GM12875 (cell line): Measurements from ENCODE around the gene TNFRSF14.

Experiments
- H3K4me3 ChIP-seq: one replicate; pipeline ENCODE4 v1.5.1; 2011; ENCODE audit warnings: low read depth, low read length, control low read depth
- CTCF ChIP-seq: IDR thresholded peaks from 2 replicates; pipeline ENCODE4 v1.5.1; 2011; ENCODE audit warnings: low read depth, mild to moderate bottlenecking, control low read depth, inconsistent platforms, low read length, moderate library complexity, borderline replicate concordance; ENCODE audit not compliant: insufficient read depth

The TNFRSF14 gene

GRCh38 chr1:2587071-2587859, 31.1 kb downstream of the TNFRSF14 start:
- peak overlapping the region; percentile 79 for H3K4me3 ChIP-seq
- TF ChIP-seq CTCF: no peak

GRCh38 chr1:2587860-2588571, 31.8 kb downstream of the TNFRSF14 start:
- TF ChIP-seq CTCF: no peak
- H3K4me3 ChIP-seq: no peak overlapping the region

GRCh38 chr1:2588661-2589430, 32.7 kb downstream of the TNFRSF14 start:
- H3K4me3 ChIP-seq: no peak overlapping the region
- TF ChIP-seq CTCF: no peak

- TF ChIP-seq CTCF: no peak
- H3K4me3 ChIP-seq: no peak overlapping the region
Measured at GRCh38 chr1:2589431-2590232, 33.5 kb downstream of the TNFRSF14 start.

GRCh38 chr1:2590233-2591141, 34.3 kb downstream of the TNFRSF14 start:
- H3K4me3 ChIP-seq: no peak overlapping the region
- TF ChIP-seq CTCF: no peak

GRCh38 chr1:2591233-2591580, 35.0 kb downstream of the TNFRSF14 start:
- no peak for TF ChIP-seq CTCF

More at GRCh38 chr1:2591233-2591580, 35.0 kb downstream of the TNFRSF14 start:
- no peak overlapping the region for H3K4me3 ChIP-seq
